ENCODE results near the gene NTS.

NTS gene

DNA sequence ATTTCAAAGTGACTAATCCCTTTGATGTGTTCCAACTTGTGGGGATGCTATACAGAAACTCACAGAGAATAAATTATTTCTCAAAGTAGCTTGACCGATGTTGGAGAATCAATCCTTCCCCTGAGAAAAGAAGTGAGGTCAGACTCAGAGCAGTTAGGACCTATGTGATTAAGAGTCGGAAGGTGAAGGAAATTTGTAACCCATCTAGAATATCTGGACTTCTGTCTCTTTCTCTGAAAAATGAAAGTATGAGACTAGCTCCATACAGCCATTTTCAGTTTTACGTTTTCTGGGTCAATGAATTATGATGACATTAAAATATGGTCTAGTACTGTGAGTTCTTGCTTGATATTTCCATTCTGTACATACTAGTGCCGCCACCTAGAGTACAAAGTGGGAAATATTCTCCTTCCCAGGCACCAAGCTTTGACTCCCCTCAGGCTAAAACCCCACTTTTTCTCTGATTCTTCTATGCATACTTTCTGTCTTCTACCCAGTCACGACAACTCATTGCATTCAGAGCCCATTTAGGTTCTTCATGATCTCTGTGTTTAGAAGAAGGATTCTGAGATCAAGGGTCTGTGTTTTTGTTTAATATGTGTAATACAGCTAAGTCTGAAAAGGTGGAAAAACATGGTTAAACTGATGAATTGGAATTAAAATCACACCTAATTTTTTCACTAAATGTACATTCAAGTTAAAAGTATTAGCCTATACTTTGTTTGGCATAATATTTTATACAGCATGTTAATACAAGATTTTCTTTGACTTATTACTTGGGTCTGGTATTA is 6.9 kb upstream of the NTS start:
- no peaks in the 10 kb centered on the region for H3K27me3 Mint-ChIP-seq (ENCODE audit: low read depth)
- H3K27ac Mint-ChIP-seq, result no peak overlapping the region
- H3K4me1 Mint-ChIP-seq (ENCODE audit: low read depth), result no peaks in the 10 kb centered on the region
- H3K4me3 Mint-ChIP-seq, result no peak overlapping the region
- H3K36me3 Mint-ChIP-seq (ENCODE audit: low read depth), result no peaks in the 10 kb centered on the region
- no peaks in the 10 kb centered on the region for H3K9me3 Mint-ChIP-seq

DNA sequence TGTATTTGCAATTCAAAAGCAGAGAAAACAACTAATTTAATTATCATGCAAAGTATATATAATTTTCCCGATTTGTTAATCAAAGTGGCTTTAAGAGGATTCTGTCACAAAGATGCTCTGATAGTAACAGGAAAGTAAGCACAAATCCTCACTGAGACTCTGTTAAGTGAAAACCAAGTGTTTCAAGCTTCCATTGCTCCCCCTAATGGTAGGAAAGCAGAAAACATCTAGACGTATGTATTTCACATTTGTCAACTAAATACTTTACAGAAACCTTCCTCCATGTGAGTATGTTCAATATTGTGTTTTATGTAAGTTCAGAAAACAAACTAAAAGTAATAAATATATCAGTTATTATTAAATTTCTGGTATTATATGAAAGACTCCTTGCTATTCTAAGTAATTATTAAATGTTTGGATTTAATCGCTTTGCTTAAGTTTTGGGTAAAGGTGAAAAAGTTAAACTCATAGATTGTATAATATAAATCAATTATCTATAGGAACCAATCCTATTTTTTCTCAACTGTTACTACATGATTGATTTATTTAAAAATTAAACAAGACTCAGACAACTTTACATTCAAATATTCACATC is 1.5 kb upstream of the NTS start:
- Mint-ChIP-seq H3K27ac (no peak overlapping the region), H3K9me3 (no peaks in the 10 kb centered on the region), H3K36me3 (ENCODE audit: low read depth) (no peaks in the 10 kb centered on the region), H3K4me1 (ENCODE audit: low read depth) (no peaks in the 10 kb centered on the region), H3K4me3 (no peak overlapping the region), H3K27me3 (ENCODE audit: low read depth) (no peaks in the 10 kb centered on the region)

DNA sequence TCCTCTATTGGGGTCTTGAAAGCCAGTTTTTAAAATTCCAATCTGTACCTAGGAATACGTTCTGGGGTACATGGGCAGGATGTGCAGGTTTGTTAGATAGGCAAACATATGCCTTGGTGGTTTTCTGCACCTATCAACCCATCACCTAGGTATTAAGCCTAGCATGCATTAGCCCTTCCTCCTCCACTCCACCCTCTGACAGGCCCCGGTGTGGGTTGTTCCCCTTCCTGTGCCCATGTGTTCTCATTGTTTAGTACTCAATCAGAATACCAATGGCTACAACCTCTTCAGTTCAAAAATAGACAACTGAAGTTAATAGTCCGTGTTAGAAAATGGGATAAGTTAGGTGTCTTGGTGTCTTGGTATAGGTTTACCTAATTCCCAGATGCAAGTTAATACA is 3.4 kb downstream of the NTS start:
- Mint-ChIP-seq H3K27me3 (ENCODE audit: low read depth) (no peaks in the 10 kb centered on the region), H3K27ac (no peak overlapping the region), H3K4me1 (ENCODE audit: low read depth) (no peaks in the 10 kb centered on the region), H3K4me3 (no peak overlapping the region), H3K36me3 (ENCODE audit: low read depth) (no peaks in the 10 kb centered on the region), H3K9me3 (no peaks in the 10 kb centered on the region)

DNA sequence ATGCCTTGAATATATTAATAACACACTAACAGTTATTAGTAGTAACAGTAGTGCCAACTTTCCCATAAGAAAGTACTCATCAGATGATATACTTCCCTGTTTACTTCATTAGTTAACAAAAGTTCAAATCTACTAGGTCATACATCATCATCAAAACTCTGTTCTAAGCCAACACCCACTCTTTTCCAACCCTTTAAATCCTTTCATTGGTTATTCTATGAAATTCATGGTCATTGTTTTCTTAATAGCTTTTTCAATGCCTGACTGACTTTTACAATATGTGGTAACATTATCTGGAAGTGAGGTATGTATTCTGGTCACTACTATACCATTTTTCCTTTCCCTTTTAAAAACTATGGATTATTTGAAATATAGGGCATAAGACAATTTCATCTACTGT is 9.7 kb downstream of the NTS start:
- Mint-ChIP-seq H3K4me3 (no peak overlapping the region), H3K4me1 (ENCODE audit: low read depth) (no peaks in the 10 kb centered on the region), H3K9me3 (no peaks in the 10 kb centered on the region), H3K27me3 (ENCODE audit: low read depth) (no peaks in the 10 kb centered on the region), H3K27ac (no peak overlapping the region), H3K36me3 (ENCODE audit: low read depth) (no peaks in the 10 kb centered on the region)

DNA sequence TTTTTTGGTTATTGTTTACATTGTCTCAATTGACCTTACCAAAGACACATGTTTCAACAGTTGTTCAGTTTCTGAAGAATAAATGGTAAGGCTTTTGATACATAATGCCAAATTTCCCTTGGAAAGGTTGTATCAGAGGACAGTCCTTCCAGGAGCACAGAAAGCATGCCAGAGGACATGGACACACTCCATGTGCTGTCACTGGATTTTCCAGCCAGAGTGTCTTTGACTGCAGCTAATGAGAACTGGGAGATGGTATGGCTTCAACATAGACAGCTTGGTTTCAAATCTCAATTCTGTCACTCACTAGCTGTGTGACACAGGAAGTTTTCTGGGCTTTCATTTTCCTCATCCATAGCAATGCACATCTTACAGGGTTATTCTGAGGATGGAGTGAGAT is 20.6 kb downstream of the NTS start:
- Mint-ChIP-seq H3K36me3 (ENCODE audit: low read depth) (no peaks in the 10 kb centered on the region), H3K27ac (no peak overlapping the region), H3K9me3 (no peaks in the 10 kb centered on the region), H3K4me1 (ENCODE audit: low read depth) (no peaks in the 10 kb centered on the region), H3K4me3 (no peak overlapping the region), H3K27me3 (ENCODE audit: low read depth) (no peaks in the 10 kb centered on the region)

DNA sequence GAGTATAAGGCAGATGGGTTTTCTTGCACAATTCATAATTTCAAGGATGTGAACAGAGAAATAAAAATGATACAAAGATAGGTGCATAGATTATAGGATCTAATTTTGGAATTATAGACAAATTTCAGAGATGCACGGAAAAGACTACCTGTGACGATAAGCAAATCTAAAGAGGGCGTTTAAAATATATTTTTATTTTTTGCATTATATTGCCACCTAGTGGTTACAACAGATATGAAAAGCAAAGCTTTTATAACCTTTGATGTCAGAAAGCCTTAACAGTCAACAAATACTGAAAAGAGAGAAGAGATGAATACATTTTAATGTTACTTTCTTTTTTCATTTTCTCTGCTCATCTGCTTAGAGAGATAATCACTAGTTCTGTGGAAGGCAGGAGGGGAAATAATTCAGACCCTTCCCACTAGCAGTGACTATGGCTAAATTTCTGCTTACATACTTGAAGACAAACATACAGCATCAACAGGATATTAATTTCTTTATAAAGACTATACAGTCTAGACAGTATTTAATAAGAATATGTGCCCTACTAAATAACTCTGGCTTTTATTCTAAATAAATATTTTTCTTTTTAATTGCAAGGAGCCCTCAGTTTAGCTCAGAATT is 46.3 kb downstream of the NTS start:
- H3K4me1 Mint-ChIP-seq (ENCODE audit: low read depth), result no peaks in the 10 kb centered on the region
- H3K36me3 Mint-ChIP-seq (ENCODE audit: low read depth), result no peaks in the 10 kb centered on the region
- no peak overlapping the region for H3K4me3 Mint-ChIP-seq
- no peaks in the 10 kb centered on the region for H3K27me3 Mint-ChIP-seq (ENCODE audit: low read depth)
- H3K9me3 Mint-ChIP-seq, result no peaks in the 10 kb centered on the region
- H3K27ac Mint-ChIP-seq, result no peak overlapping the region

DNA sequence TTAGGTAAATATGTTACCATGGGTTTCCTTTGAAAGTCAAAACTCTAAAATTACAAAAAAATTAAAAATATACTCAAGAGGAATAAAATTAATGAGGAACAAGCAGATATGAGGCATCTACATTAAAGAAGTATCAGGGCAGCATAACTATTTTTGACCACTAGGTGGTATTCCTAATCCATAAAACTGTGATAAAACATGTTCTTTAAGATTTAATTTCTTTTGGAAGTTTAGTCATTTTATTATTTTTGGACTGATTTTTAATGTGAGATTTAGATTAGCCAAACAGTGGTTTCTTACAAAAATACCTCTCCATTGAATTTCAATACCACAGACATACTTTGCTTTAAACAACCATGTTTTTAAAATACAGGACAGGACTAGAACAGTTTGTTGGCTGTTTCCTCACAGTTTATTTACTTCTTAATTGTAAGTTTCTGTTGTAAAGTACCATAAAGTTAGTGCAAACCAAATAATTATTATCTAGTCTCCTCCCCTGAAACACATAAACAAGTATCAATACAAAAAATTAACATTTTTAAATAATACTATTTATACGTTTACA is 49.8 kb downstream of the NTS start:
- Mint-ChIP-seq H3K27ac (no peak overlapping the region), H3K4me3 (no peak overlapping the region), H3K36me3 (ENCODE audit: low read depth) (no peaks in the 10 kb centered on the region), H3K9me3 (no peaks in the 10 kb centered on the region), H3K4me1 (ENCODE audit: low read depth) (no peaks in the 10 kb centered on the region), H3K27me3 (ENCODE audit: low read depth) (no peaks in the 10 kb centered on the region)

DNA sequence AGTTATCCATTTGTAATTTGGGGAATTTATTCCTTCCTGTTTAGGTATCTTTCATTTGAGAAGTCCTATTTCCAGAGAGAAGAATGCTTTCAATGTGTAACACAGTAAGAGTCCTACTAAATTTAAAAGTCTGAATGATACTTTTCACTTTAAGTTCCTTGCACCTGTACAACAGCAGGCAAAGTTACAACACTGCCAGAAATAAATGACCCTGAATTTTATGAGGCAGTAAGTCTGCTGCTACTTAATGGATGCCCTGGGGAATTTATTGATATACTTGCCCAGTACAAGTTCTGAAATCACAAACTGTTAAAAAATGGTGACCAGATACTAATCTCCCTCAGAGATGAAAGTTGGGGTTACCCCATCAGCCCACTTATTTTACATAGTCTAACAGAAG is 53.1 kb downstream of the NTS start:
- Mint-ChIP-seq H3K27ac (no peak overlapping the region), H3K27me3 (ENCODE audit: low read depth) (no peaks in the 10 kb centered on the region), H3K36me3 (ENCODE audit: low read depth) (no peaks in the 10 kb centered on the region), H3K4me3 (no peak overlapping the region), H3K9me3 (no peaks in the 10 kb centered on the region), H3K4me1 (ENCODE audit: low read depth) (no peaks in the 10 kb centered on the region)
